Occipital lobe (tissue), 2 donors: Measurements from ENCODE around the gene BCL2A1. TPM values are rescaled to one million over a fixed set of nuclear protein-coding genes. Genes with fewer than 3 reads are reported as not detected.
"Not testable (repeated sequence)": the region's sequence is repeated elsewhere in the genome, so short reads cannot be mapped to it uniquely, and the experiment has no call there.

ENCODE experiments used
- DNase-seq: peaks from one replicate; lab custom pipeline; 2025; lab: John Stamatoyannopoulos, UW
- total RNA-seq: library from RNA; depleted of rRNA; stranded (reverse); fragments of >200 nt; gene quantifications from one replicate; pipeline ENCODE4 v1.2.3, GENCODE V29; 2014

BCL2A1 gene
- total RNA-seq, 1 donor from 2014 or later: 0.94 TPM

- no peak for DNase-seq
Measured at GRCh38 chr15:79989682-79990081, 18.7 kb upstream of the BCL2A1 start.

- DNase-seq: no peak
Measured at GRCh38 chr15:79989183-79989582, 18.2 kb upstream of the BCL2A1 start.

GRCh38 chr15:79988448-79989117 lies 17.6 kb upstream of the BCL2A1 start:
- no peak for DNase-seq

- DNase-seq: no peak
Measured at GRCh38 chr15:79987969-79988368, 17.0 kb upstream of the BCL2A1 start.

DNA sequence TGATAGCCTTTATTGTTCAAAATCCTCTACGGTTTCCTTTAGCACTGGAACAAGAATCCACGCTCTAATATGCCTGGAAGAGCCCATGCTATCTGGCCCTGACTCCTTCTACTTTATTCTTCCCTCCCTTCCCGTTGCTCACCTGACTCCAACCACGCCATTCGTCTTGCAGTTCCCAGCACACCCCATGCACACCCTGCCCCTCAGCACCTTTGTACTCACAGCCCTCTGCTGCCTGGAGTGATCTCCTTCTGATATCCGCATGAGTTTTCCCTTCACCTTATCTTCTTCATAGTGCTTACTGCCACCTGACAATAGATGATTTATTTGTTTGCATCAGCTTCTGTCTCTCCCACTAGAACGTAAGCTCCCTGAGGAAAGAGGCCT lies 16.6 kb upstream of the BCL2A1 start:
- no peak for DNase-seq

DNA sequence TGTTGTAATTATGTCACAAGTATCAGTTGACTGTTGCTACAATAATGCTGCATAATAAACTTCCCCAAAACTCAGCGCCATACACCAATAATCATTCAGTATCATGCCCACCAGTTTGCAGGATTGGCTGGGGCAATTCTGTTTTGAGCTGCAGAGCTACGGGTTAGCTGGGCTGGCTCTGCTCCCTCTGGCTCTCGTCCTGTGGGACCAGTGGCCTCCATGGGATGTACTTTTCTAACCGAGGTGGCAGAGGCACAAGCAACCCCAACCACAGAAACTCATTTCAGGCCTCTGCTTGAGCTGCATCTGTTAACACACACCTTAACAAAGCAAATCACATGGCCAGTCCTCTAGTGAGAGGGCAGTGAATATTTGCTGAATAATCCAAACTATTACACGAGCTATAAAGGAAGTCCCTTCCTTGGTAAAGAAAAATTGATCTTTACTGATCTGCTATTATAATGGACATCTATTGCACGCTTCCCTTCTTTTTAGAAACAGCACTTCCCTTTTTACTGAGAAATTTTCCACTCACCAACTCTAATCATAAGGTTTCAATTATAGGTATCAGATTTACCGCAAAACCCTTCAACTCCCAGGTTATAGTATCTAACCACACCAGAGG lies 10.9 kb upstream of the BCL2A1 start:
- DNase-seq: no peak

DNA sequence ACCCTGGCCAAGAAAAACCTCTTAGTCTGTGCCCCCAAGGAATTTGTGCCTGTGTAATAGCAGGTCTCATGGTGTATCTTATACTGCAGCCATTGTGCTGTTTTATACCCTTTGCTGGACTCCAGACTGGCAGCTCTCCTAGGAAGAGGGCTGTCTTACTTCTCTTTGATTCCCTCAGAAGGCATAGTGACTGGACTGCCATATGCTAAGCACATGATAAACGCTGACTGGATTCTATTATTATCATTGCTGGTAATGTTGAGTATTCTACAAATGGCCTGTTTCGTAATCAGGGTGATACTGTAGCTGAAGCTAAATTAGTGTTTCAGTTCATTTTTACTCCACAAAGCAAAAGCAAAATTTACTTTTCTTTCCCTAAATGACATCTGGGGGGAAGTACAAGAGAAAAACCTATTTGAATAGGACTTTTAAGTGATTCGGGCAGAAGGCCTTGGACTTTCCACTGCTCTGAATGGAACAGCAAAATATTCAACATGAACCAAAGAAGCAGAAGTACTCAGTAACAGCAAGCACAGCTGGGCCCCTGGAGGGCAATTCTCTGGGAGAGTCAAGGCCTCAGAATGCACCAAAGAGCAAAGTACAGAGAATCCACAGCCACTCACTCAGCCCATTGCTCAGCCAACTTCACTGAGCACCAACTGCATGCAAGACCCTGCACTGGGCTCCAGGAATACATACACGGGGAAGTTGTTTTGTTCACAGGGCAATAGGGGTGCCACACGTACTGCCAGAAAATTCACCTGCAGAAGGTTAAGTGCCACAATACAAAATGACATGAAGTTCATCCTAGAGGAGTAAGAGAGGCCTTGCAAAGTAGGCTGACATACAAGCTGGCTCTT lies 7.9 kb upstream of the BCL2A1 start:
- DNase-seq: no peak

- DNase-seq: no peak
Measured at GRCh38 chr15:79978260-79978654, 7.3 kb upstream of the BCL2A1 start.

DNA sequence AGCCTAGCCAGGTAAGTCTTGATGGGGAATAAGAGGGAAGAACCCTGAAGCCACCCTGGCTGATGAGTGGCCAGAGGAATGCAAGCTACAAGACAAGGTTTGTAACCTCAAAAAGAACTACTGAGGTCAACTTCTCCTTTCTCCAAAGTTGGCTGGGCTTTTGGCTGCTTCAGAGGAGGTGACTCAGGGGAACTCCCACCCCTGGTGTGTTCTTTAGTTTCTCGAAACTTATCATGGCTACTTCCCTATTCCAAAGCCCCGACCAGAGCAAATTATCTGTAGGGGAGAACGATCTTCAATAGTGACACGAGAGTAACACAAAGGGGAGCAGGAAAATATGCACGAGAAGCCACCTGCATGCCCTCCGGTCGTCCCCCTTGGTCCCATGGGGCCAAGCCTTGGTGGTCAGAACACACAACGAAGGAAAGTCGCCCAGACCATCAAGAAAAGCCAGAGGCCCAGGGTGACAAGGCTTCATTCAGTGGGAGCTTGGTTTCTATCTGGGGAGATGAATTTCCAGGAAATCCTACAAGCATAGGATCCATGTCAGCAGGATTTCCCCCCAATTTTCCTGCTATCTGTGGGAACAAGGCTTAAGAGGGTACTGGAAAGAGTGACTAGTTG lies 6.5 kb upstream of the BCL2A1 start:
- no peak for DNase-seq

- DNase-seq: no peak
Measured at GRCh38 chr15:79973456-79974195, 2.6 kb upstream of the BCL2A1 start.

DNA sequence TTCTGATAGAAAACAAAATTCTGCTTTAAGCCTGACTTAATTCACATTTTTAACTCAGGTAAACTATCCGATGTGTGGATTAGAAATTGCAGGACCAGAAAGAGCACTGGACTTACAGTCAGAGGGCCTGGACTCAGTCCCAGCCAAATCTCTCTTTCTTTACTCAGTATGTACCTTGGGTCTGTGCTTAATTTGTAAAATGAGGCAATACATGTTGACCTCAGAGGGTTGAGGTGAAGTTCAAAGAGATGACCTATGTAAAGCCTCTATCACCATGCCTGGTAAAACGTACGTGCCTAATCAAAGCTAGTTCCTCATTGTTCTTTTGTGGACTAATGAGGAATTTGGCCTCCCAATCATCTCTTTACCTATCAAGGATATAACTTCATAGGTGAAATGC lies 1.9 kb upstream of the BCL2A1 start:
- no peak for DNase-seq

GRCh38 chr15:79970181-79970580 lies 815 bp downstream of the BCL2A1 start:
- no peak for DNase-seq

DNA sequence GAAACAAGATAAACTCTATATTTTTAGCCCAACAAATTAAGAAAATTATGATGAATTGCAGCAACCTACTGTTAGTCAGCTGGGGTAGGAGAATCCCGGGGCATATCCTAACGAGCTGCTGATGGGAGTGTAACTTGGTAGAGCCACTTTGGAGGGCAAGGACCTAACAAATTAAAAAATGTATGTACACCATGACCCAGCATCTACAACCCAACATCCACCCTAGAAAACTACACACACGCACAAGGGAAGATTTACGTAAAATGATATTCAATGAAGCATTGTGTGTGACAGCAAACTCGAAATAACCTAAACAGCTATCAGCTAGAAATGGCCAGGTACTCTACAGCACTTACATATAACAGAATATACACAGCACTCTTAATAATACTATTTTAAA lies 1.9 kb downstream of the BCL2A1 start:
- DNase-seq: no peak

GRCh38 chr15:79967298-79968182 lies 3.5 kb downstream of the BCL2A1 start:
- DNase-seq: no peak

GRCh38 chr15:79966634-79967297 lies 4.2 kb downstream of the BCL2A1 start:
- no peak for DNase-seq

DNA sequence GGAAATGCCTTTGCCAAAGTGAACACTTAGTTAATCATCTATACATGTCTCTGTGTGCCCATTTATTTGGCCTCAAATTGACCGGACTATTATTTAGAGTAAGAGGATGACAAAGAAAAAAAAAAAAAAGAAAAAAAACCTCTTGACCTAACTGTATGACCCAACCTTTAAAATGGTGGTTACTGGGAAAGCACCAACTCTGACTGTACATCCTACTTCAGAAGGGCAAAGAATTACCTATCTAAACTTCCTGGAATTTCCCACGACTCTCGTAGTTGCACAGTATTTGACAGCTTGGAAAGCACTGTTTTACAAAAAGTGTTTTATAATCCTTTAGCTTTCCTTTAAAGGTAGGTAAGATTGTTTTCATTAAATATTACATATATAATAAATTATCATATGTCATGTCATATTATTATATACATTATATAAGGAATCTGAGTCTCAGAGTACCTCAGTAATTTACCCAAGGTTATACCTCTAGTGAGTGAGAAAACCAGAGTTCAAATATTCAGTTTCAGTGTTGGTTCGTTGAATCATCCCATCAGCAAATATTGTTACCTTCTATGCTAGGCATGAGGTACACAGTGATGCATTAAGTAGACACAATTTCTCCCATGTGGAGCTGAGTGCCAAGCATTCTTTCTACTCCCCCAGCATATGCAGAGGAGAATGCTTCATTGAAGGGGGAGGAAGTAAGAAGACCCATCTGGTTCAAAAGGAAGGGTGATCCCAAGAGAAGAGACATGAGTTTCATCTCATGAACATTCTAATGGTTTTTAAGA lies 5.0 kb downstream of the BCL2A1 start:
- no peak for DNase-seq

DNA sequence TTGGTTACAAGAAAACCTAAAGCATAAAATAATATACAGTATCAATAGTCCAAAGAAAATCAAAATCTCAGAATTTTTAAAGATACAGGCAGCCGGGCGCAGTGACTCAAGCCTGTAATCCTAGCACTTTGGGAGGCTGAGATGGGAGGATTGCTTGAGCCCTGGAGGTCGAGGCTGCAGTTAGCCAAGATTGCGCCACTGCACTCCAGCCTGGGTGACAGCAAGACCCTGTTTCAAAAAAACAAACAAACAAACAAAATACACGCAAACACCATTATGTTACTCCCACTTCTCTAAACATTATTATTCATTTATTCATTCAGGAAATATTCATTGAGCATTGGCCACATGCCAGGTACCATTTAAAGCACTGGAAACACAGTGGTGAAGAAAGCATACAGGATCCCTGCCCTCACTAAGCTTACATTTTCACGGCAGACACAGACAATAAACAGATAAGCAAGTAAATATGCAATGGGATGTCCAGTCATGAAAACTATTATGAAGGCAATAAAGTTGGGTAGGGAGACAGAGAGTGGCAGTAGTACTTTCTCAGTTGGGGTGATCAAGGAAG lies 6.7 kb downstream of the BCL2A1 start:
- no peak for DNase-seq

GRCh38 chr15:79962921-79963320 lies 8.1 kb downstream of the BCL2A1 start:
- not testable (repeated sequence) for DNase-seq

- DNase-seq: no peak
Measured at GRCh38 chr15:79962178-79962577, 8.8 kb downstream of the BCL2A1 start.
